ENCODE measurements around the gene TSPAN12. TPM values are rescaled to one million over a fixed set of nuclear protein-coding genes. Genes with fewer than 3 reads are reported as not detected.

Gene TSPAN12
- total and polyA plus RNA-seq, 2 donors (not counting 3 experiments of a cell fraction or from before 2014, with no cell fraction given): 9.3 to 19.8 TPM

GRCh38 chr7:120828528-120828927 lies 29.4 kb downstream of the TSPAN12 start:
- no peaks in the 10 kb centered on the region for H3K4me1 ChIP-seq (ENCODE audit: control insufficient read depth, extremely low read depth, insufficient read depth, low read length)
- BruUV-seq (replicated peaks): no TSS peak
- H3K4me2 ChIP-seq (ENCODE audit: insufficient read depth, low read length): no peak overlapping the region
- H3K27me3 ChIP-seq (ENCODE audit: control insufficient read depth in 2 of 2, insufficient read depth in 2 of 2, low read length in 2 of 2): no peaks in the 10 kb centered on the region
- no peak overlapping the region for H3K9ac ChIP-seq (replicated peaks; ENCODE audit: extremely low read depth, insufficient read depth, low read length)
- no peaks in the 10 kb centered on the region for H3K79me2 ChIP-seq (ENCODE audit: control insufficient read depth, insufficient read depth, low read length)
- TF ChIP-seq GATA2 (IDR thresholded peaks at IDR 0.05; ENCODE audit: insufficient read depth, insufficient read length, low read depth, low read length) (no peak), MAX (IDR thresholded peaks at IDR 0.05; ENCODE audit: insufficient read depth, insufficient read length) (no peak), EZH2 (IDR thresholded peaks at IDR 0.05; ENCODE audit: borderline replicate concordance, low read depth, low read length, severe bottlenecking) (no peak), FOS (IDR thresholded peaks at IDR 0.05; ENCODE audit: borderline replicate concordance, insufficient read depth, low read length) (no peak), JUN (IDR thresholded peaks at IDR 0.05; ENCODE audit: borderline replicate concordance, insufficient read depth, insufficient read length, low read depth) (no peak), MYC (IDR thresholded peaks at IDR 0.05; ENCODE audit: low read depth, low read length) (no peak)
- no peaks in the 10 kb centered on the region for H4K20me1 ChIP-seq (replicated peaks; ENCODE audit: control insufficient read depth, extremely low read depth, insufficient read depth, low read length)
- dilution Hi-C loops (cut with MboI; ENCODE audit: extremely low pct_ligation_motif_present, low sequenced_read_pairs): no loop called here
- ChIA-PET CTCF (no interaction called here), POLR2A (no interaction called here)
- DNase-seq (ENCODE audit: low read depth, low spot score): no peak
- H2AFZ ChIP-seq (ENCODE audit: low read depth, low read length): no peak overlapping the region
- intact Hi-C loops (cut with micrococcal nuclease): no loop called here
- no peaks in the 10 kb centered on the region for H3K9me3 ChIP-seq (replicated peaks; ENCODE audit: control insufficient read depth, insufficient read depth, low read length)
- no peaks in the 10 kb centered on the region for H3K36me3 ChIP-seq (ENCODE audit: control insufficient read depth in 2 of 2, extremely low read depth in 1 of 2, insufficient read depth in 2 of 2, low read length in 2 of 2)
- H3K9me1 ChIP-seq (replicated peaks; ENCODE audit: control insufficient read depth, extremely low read depth, insufficient read depth, low read length): no peaks in the 10 kb centered on the region
- no peak for FAIRE-seq
- H3K4me3 ChIP-seq (replicated peaks in 1 of 3; ENCODE audit: insufficient read depth in 1 of 3, low read depth in 1 of 3, low read length in 3 of 3): no peak overlapping the region
- no peak overlapping the region for H3K27ac ChIP-seq (ENCODE audit: insufficient read depth, low read depth, low read length)

GRCh38 chr7:120827371-120828118 lies 30.4 kb downstream of the TSPAN12 start:
- FAIRE-seq: no peak

More at GRCh38 chr7:120827371-120828118, 30.4 kb downstream of the TSPAN12 start:
- no peaks in the 10 kb centered on the region for H3K4me1 ChIP-seq (ENCODE audit: control insufficient read depth, extremely low read depth, insufficient read depth, low read length)
- H4K20me1 ChIP-seq (replicated peaks; ENCODE audit: control insufficient read depth, extremely low read depth, insufficient read depth, low read length): no peaks in the 10 kb centered on the region
- no peak overlapping the region for H3K4me2 ChIP-seq (ENCODE audit: insufficient read depth, low read length)
- ChIA-PET CTCF (interaction anchor here (0.7 kb wide), 1 partner anchor 22 kb away, joined by 3 read pairs; no protein-coding TSS in a partner anchor), POLR2A (no interaction called here)
- no peaks in the 10 kb centered on the region for H3K27me3 ChIP-seq (ENCODE audit: control insufficient read depth in 2 of 2, insufficient read depth in 2 of 2, low read length in 2 of 2)
- H3K9me1 ChIP-seq (replicated peaks; ENCODE audit: control insufficient read depth, extremely low read depth, insufficient read depth, low read length): no peaks in the 10 kb centered on the region
- H3K9me3 ChIP-seq (replicated peaks; ENCODE audit: control insufficient read depth, insufficient read depth, low read length): no peaks in the 10 kb centered on the region
- no peak overlapping the region for H3K9ac ChIP-seq (replicated peaks; ENCODE audit: extremely low read depth, insufficient read depth, low read length)
- BruUV-seq (replicated peaks): no TSS peak
- H3K4me3 ChIP-seq (replicated peaks in 1 of 3; ENCODE audit: insufficient read depth in 1 of 3, low read depth in 1 of 3, low read length in 3 of 3): no peak overlapping the region
- no peak overlapping the region for H2AFZ ChIP-seq (ENCODE audit: low read depth, low read length)
- H3K27ac ChIP-seq (ENCODE audit: insufficient read depth, low read depth, low read length): no peak overlapping the region
- intact Hi-C loops (cut with micrococcal nuclease) (no loop called here), dilution Hi-C loops (cut with MboI; ENCODE audit: extremely low pct_ligation_motif_present, low sequenced_read_pairs) (no loop called here)
- TF ChIP-seq MAX (IDR thresholded peaks at IDR 0.05; ENCODE audit: insufficient read depth, insufficient read length) (no peak), MYC (IDR thresholded peaks at IDR 0.05; ENCODE audit: low read depth, low read length) (no peak), EZH2 (IDR thresholded peaks at IDR 0.05; ENCODE audit: borderline replicate concordance, low read depth, low read length, severe bottlenecking) (no peak), POLR2AphosphoS5 (IDR thresholded peaks at IDR 0.05; ENCODE audit: insufficient read depth, low read depth, low read length) (no peak), FOS (IDR thresholded peaks at IDR 0.05; ENCODE audit: borderline replicate concordance, insufficient read depth, low read length) (no peak), CTCF (IDR thresholded peaks at IDR 0.05; ENCODE audit: extremely low read depth in 1 of 2, insufficient read depth in 1 of 2, low read depth in 1 of 2, low read length in 2 of 2) (no peak), GATA2 (IDR thresholded peaks at IDR 0.05; ENCODE audit: insufficient read depth, insufficient read length, low read depth, low read length) (no peak), JUN (IDR thresholded peaks at IDR 0.05; ENCODE audit: borderline replicate concordance, insufficient read depth, insufficient read length, low read depth) (no peak), POLR2A (IDR thresholded peaks at IDR 0.05; ENCODE audit: low read depth, low read length) (no peak)
- no peak for DNase-seq (ENCODE audit: low read depth, low spot score)
- no peaks in the 10 kb centered on the region for H3K79me2 ChIP-seq (ENCODE audit: control insufficient read depth, insufficient read depth, low read length)
- H3K36me3 ChIP-seq (ENCODE audit: control insufficient read depth in 2 of 2, extremely low read depth in 1 of 2, insufficient read depth in 2 of 2, low read length in 2 of 2): no peaks in the 10 kb centered on the region

Data from endothelial cell of umbilical vein (primary cell).